Measurements from ENCODE around the gene STRADA.

GRCh38 chr17:63682981-63683380 is 58.6 kb downstream of the STRADA start:
- TF ChIP-seq, protein P1, sequence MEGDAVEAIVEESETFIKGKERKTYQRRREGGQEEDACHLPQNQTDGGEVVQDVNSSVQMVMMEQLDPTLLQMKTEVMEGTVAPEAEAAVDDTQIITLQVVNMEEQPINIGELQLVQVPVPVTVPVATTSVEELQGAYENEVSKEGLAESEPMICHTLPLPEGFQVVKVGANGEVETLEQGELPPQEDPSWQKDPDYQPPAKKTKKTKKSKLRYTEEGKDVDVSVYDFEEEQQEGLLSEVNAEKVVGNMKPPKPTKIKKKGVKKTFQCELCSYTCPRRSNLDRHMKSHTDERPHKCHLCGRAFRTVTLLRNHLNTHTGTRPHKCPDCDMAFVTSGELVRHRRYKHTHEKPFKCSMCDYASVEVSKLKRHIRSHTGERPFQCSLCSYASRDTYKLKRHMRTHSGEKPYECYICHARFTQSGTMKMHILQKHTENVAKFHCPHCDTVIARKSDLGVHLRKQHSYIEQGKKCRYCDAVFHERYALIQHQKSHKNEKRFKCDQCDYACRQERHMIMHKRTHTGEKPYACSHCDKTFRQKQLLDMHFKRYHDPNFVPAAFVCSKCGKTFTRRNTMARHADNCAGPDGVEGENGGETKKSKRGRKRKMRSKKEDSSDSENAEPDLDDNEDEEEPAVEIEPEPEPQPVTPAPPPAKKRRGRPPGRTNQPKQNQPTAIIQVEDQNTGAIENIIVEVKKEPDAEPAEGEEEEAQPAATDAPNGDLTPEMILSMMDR (IDR thresholded peaks at IDR 0.05; ENCODE audit: insufficient read depth, low read length): no peak
- TF ChIP-seq, protein P2, sequence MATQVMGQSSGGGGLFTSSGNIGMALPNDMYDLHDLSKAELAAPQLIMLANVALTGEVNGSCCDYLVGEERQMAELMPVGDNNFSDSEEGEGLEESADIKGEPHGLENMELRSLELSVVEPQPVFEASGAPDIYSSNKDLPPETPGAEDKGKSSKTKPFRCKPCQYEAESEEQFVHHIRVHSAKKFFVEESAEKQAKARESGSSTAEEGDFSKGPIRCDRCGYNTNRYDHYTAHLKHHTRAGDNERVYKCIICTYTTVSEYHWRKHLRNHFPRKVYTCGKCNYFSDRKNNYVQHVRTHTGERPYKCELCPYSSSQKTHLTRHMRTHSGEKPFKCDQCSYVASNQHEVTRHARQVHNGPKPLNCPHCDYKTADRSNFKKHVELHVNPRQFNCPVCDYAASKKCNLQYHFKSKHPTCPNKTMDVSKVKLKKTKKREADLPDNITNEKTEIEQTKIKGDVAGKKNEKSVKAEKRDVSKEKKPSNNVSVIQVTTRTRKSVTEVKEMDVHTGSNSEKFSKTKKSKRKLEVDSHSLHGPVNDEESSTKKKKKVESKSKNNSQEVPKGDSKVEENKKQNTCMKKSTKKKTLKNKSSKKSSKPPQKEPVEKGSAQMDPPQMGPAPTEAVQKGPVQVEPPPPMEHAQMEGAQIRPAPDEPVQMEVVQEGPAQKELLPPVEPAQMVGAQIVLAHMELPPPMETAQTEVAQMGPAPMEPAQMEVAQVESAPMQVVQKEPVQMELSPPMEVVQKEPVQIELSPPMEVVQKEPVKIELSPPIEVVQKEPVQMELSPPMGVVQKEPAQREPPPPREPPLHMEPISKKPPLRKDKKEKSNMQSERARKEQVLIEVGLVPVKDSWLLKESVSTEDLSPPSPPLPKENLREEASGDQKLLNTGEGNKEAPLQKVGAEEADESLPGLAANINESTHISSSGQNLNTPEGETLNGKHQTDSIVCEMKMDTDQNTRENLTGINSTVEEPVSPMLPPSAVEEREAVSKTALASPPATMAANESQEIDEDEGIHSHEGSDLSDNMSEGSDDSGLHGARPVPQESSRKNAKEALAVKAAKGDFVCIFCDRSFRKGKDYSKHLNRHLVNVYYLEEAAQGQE (IDR thresholded peaks at IDR 0.05; ENCODE audit: insufficient replicate concordance, low read depth): no peak
- no peak for TF ChIP-seq POLR2AphosphoS5 (IDR thresholded peaks at IDR 0.05; ENCODE audit: low read depth)
